Measurements from ENCODE around the gene GOLGA8J.
"Not testable (repeated sequence)": the region's sequence is repeated elsewhere in the genome, so short reads cannot be mapped to it uniquely, and the experiment has no call there.

GOLGA8J gene

DNA sequence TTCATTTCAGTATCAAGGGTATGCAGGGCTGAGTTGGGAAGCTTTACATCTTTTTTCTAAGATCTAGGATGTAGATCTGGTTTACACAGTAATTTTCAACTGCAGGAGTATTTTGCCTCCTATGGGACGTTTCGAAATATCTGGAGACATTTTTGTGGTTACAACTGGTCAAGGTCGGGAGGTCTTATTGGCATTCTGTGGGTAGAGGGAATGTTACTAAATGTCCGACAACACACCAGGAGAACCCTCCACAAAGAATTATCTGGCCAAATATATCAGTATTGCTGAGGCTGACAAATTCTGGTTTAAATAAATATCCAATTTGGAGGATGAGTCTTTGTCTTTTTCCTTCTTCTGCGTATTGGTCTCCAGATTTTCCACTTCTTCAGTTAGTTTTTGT is 1.9 kb upstream of the GOLGA8J start:
- not testable (repeated sequence) for DNase-seq

DNA sequence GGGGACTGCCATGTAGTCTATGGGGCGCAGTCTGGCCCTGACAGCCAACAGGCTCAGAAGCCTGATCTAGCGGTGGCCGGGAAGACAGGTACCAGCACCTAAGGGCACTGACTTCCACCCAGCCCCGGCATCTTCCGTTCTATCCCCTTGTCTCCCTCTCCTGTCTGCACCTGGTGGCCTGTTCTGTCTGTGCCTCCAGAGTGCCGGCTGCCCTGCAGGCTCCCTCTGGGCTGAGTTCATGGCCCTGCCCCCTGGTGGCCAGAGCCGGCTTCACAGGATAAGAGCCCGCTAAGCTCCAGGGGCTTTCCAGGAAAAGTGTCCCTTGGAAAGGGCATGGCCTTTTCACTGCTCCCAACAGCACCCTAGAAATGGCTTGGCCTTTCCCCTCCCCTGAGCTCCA is 15.1 kb downstream of the GOLGA8J start:
- not testable (repeated sequence) for DNase-seq

DNA sequence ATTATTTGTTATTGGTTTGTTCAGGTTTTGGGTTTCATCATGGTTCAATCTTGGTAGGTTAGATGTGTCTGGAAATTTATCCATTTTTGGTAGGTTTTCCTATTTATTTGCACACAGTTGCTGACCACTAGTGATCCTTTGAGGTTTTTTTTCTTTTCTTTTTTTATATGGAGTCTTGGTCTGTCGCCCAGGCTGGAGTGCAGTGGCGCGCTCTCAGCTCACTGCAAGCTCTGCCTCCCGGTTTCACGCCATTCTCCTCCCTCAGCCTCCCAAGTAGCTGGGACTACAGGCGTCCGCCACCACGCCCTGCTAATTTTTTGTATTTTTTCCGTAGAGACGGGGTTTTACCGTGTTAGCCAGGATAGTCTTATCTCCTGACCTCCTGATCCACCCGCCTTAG is 20.1 kb downstream of the GOLGA8J start:
- not testable (repeated sequence) for DNase-seq

DNA sequence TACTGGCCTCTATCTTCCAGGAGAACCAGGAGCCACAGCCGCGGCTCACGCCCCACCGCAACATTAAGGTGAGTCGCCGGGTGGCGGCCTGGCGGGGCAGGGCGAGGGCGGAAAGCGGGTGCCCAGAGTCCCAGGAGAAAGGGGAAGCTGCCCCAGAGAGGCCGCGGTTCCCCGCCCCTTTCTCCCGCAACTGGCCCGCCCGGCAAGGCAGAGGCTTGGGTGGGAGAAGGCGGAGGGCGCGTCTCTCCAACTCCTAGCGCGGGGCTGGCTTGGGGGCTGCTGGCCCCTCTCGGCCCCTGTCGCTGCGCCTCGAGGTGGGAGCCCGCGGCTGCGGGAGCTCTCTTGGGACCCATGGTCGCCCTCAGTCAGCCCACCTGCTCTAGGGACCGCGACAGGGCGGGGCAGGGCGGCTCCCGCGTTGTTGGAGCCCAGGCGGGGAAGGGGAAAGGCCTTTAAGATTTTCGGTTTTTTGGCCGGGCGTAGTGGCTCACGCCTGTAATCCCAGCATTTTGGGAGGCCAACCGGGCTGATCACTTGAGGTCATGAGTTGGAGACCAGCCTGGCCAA is 21.3 kb downstream of the GOLGA8J start:
- DNase-seq = not testable (repeated sequence)

DNA sequence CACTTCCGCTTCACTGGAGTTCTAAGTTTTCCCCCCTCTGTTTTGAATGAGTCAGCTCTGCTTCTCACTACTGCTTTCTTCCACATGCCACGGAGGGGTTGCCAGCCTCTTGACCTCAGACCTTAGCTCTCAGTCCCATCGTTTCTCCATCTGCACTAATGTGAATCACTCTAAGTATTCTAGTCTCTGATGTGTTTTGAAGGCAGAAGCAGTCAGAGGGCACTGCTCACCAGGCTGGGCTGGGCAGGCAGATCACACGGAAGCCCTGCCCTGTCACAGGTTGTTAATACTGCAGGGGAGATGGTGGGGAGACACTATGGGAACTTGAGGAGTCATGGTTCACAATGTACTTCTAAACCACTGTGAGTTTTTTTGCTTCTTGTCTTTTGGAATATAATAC is 27.8 kb downstream of the GOLGA8J start:
- DNase-seq = not testable (repeated sequence)

DNA sequence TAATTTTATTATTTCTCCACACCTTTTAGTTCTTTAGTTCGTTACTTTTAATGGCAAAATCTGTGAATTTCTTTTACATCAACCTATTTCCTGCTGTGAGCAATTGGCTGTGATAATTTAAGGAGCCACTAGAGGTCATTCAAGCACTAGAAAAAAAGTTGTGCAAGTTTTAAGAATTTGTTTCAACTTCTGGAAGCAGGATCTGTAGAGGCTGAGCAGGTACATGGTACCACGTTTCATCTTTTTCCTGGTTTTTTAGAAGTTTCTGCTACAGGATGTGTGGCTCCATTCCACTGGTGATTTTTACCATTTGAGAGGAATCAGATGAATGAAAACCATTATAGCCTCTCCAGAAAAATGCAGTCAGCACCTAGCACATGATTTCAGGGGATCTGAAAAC is 47.3 kb downstream of the GOLGA8J start:
- DNase-seq = not testable (repeated sequence)

DNA sequence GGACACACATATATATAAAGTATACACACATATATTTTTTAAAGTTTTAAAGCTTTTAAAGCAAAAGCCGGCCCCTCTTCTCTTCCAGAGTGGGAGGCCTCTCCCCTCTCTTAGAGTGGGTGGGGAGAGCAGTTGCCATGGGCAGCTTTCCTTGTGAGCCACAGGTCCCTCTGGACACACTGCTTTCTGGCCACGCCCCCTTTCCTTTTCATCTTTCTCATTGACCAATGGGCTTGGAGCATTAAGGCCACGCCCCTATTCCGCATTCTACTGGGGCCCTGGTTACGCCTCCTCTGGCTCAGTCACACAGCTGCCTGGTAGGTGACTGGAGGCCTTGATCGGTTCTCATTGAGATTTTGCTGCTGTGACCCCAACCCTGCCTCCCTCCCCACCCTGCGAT is 52.0 kb downstream of the GOLGA8J start, which contains the start of gene GOLGA8T:
Gene GOLGA8T (plus strand): TSS at position 301 of the 400 bp plus-strand sequence. CDS start 98 bp downstream, at position 399.
- DNase-seq = not testable (repeated sequence)

Measured in DMS53 (cell line).